ENCODE data around the gene GPRC6A.

GRCh38 chr6:116764629-116764960 is 64.3 kb downstream of the GPRC6A start:
- TF ChIP-seq POLR2A (IDR thresholded peaks at IDR 0.05) (no peak), CTCF (IDR thresholded peaks at IDR 0.05) (no peak)
